ENCODE results near the gene HPCAL1.

The HPCAL1 gene

DNA sequence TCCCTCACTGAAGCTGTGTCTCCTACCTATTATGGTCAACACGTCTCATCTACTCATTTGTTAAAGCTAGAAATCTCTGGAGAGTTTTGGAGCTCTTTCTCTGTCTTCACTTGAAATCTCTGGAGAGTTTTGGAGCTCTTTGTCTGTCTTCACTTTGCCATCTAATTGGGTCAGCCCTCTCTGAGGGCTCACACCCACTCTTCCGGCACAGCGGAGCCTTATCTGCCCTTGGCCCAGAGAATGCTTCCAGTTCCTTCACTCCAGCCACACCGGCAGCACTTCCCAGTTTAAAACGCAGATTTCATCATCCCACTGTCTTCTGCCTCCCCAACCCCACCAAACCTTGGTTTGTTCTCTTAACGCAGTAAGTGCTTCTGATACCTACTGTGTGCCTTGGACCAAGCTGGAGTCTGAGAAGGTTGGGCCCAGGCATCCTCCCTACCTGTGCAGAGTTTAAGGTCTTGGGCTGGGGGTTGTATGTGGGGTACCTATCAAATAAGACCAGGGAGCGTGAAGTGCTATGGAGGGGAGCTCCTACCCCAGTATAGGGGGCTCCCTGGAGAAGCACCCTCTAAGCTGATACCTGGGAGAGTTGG, 5.0 kb downstream of the HPCAL1 start:
- no peak for TF ChIP-seq ZFX (IDR thresholded peaks at IDR 0.05; ENCODE audit: borderline replicate concordance)
- TF ChIP-seq, protein P1, sequence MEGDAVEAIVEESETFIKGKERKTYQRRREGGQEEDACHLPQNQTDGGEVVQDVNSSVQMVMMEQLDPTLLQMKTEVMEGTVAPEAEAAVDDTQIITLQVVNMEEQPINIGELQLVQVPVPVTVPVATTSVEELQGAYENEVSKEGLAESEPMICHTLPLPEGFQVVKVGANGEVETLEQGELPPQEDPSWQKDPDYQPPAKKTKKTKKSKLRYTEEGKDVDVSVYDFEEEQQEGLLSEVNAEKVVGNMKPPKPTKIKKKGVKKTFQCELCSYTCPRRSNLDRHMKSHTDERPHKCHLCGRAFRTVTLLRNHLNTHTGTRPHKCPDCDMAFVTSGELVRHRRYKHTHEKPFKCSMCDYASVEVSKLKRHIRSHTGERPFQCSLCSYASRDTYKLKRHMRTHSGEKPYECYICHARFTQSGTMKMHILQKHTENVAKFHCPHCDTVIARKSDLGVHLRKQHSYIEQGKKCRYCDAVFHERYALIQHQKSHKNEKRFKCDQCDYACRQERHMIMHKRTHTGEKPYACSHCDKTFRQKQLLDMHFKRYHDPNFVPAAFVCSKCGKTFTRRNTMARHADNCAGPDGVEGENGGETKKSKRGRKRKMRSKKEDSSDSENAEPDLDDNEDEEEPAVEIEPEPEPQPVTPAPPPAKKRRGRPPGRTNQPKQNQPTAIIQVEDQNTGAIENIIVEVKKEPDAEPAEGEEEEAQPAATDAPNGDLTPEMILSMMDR (IDR thresholded peaks at IDR 0.05) = no peak
- H3K27ac ChIP-seq = no peak overlapping the region

DNA sequence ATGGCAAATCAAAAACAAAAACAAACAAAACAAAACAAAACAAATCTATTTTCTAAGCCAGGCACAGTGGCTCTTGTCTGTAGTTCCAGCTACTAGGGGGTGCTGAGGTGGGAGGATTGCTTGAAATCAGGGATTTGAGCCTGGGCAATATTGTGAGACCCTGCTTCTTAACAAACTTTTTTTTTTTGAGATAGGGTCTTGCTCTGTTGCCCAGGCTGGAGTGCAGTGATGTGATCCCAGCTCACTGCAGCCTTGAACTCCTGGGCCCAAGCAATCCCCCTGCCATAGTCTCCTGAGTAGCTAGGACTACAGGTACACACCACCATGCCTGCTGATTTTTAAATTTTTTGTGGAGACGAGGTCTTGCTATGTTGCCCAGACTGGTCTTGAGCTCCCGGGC, 6.2 kb downstream of the HPCAL1 start:
- no peak overlapping the region for H3K27ac ChIP-seq
- TF ChIP-seq, protein P1 (IDR thresholded peaks at IDR 0.05) = no peak
- TF ChIP-seq ZFX (IDR thresholded peaks at IDR 0.05; ENCODE audit: borderline replicate concordance) = no peak

DNA sequence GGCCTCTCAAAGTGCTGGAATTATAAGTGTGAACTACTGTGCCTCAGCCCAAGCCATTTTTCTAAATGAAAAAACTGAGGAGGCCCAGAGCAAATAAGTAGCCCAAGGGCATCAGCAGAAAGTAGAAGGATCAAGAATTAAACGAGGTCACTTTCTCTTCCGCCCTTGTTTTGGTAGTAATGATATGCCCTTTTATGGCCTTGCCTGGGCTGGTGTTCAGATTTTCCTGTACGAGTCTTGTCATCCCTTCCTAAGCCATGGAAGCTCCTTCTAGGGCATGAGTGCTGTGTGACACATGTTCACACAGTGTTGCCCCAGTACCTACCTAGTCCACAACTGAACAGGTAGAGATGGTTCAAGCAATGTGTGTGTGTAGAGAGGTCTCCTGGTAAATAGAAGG, 6.6 kb downstream of the HPCAL1 start:
- TF ChIP-seq, protein P1 (IDR thresholded peaks at IDR 0.05) = no peak
- TF ChIP-seq ZFX (IDR thresholded peaks at IDR 0.05; ENCODE audit: borderline replicate concordance) = no peak
- no peak overlapping the region for H3K27ac ChIP-seq

DNA sequence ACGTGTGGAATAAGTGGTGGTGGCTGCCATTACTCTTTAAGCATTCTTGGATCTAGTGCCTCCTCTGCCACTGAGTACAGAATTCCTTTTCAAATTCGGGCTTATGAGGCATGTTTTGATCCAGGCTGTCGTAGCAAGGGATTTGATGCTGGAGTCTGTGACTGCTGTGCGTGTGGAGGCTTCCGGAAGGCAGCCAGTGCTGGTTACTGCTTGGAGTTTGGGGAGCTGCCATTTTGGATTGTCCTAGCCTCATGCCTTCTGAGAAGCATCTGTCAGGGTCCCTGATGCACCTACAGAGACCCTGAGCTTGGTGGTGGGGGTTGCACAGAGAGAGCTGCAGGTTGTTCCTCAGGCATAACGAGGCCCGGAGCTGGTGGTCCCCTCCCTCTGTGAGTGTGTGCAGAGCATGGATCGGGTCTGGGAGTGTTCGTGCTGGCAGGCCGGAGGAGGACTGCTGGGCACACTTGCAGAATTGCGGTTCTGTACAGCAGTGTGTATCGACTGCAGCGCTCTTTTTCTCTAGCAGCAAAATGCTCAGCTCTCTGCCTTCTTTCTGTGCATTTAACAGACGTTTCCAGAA, 7.7 kb downstream of the HPCAL1 start:
- TF ChIP-seq, protein P1 (IDR thresholded peaks at IDR 0.05) = no peak
- TF ChIP-seq ZFX (IDR thresholded peaks at IDR 0.05; ENCODE audit: borderline replicate concordance) = no peak
- H3K27ac ChIP-seq = no peak overlapping the region

DNA sequence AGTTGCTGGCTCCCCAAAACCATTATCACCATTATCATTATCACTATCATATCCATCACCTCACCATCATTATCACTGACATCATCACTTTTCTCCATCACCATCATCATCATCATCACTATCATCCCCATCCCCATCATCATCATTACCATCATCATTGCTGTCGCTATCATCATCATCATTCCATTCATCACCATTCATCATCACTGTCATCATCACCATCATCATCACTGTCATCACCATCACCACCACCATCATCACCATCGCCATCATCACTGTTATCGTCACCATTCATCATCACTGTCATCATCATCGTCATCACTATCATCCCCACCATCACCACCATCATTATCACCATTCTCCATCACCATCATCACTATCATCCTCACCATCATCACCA, 9.0 kb downstream of the HPCAL1 start:
- no peak for TF ChIP-seq ZFX (IDR thresholded peaks at IDR 0.05; ENCODE audit: borderline replicate concordance)
- TF ChIP-seq, protein P1 (IDR thresholded peaks at IDR 0.05) = no peak

DNA sequence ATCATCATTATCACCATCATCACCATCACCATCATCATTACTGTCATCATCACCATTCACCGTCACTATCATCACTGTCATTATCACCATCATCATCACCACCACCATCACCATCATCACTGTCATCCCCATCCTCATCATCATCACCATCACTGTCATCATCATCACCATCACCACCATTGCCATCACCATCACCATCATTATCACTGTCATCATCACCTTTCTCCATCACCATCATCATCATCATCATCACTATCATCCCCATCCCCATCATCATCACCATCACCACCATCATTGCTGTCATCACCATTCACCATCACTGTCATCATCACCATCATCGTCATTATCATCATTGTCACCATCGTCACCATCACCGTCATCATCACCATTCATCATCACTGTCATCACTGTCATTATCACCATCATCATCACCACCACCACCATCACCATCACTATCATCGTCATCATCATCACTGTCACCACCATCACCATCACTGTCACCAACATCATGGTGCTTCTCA, 9.8 kb downstream of the HPCAL1 start:
- H3K27ac ChIP-seq = no peak overlapping the region
- no peak for TF ChIP-seq ZFX (IDR thresholded peaks at IDR 0.05; ENCODE audit: borderline replicate concordance)
- TF ChIP-seq, protein P1 (IDR thresholded peaks at IDR 0.05) = no peak

More for the DNA sequence above, 9.0 kb downstream of the HPCAL1 start:
- H3K27ac ChIP-seq = no peak overlapping the region

DNA sequence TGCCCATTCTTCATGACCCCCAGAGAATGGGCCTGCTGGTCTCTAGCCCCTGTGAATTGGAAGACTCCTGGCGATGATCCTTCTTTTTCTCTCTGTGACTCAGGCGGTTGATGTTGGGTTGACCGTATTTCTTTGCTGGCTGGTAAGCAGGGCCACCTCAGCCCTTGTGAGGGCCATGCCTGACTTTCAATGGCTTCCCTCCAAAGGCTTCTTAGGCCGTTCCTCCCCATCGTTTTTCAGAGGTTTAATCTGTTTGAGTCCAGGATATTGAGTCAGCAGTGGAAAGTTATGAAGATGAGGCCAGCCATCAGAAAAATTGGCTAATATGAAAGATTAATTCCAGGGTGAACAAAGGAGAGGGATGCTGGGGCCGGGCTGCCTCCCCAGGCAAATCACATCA, 13.6 kb downstream of the HPCAL1 start:
- no peak overlapping the region for H3K27ac ChIP-seq
- no peak for TF ChIP-seq ZFX (IDR thresholded peaks at IDR 0.05; ENCODE audit: borderline replicate concordance)
- TF ChIP-seq, protein P1 (IDR thresholded peaks at IDR 0.05) = no peak

Data from 22Rv1 (cell line).